ENCODE results near the gene ATP9A.

Gene ATP9A

DNA sequence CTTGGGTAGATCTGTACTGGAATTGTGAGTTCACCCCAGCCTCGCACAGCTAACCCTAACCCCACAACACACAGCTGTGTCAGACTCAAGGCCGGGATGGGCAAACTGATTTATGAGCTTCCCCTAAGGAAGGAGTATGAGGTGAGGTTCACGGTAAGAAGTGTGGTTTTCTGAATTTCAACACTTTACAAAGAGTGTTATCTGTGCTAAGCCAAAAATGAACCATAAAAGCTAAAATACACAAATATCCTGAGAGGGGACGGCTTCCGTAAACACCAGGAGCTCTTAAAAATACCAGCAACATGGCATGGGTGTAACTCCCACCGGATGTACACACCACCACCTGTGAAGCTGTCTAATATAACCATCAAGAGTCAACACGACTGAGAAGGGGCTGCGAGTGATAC is 101.2 kb downstream of the ATP9A start (continued):
- TF ChIP-seq, protein P1, sequence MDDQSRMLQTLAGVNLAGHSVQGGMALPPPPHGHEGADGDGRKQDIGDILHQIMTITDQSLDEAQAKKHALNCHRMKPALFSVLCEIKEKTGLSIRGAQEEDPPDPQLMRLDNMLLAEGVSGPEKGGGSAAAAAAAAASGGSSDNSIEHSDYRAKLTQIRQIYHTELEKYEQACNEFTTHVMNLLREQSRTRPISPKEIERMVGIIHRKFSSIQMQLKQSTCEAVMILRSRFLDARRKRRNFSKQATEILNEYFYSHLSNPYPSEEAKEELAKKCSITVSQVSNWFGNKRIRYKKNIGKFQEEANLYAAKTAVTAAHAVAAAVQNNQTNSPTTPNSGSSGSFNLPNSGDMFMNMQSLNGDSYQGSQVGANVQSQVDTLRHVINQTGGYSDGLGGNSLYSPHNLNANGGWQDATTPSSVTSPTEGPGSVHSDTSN (CRISPR knock-in tag; IDR thresholded peaks at IDR 0.05) = no peak
- TF ChIP-seq, protein P2, sequence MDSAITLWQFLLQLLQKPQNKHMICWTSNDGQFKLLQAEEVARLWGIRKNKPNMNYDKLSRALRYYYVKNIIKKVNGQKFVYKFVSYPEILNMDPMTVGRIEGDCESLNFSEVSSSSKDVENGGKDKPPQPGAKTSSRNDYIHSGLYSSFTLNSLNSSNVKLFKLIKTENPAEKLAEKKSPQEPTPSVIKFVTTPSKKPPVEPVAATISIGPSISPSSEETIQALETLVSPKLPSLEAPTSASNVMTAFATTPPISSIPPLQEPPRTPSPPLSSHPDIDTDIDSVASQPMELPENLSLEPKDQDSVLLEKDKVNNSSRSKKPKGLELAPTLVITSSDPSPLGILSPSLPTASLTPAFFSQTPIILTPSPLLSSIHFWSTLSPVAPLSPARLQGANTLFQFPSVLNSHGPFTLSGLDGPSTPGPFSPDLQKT (IDR thresholded peaks at IDR 0.05; ENCODE audit: borderline replicate concordance, low read depth, low read length) = no peak
- TF ChIP-seq ZNF19 (tag by site-specific recombination; IDR thresholded peaks at IDR 0.05; ENCODE audit: low read depth) = no peak
- no peak for TF ChIP-seq ZNF324 (tag by site-specific recombination; IDR thresholded peaks at IDR 0.05)
- TF ChIP-seq ZNF561 (tag by site-specific recombination; IDR thresholded peaks at IDR 0.05; ENCODE audit: borderline replicate concordance) = peak; percentile 86
- no peak for TF ChIP-seq ZNF529 (tag by site-specific recombination; IDR thresholded peaks at IDR 0.05; ENCODE audit: insufficient replicate concordance)
- peak; percentile 77; the same call in 1 of the 2 replicates for TF ChIP-seq ZNF843 (tag by site-specific recombination; IDR thresholded peaks at IDR 0.05)
- TF ChIP-seq, protein P3, sequence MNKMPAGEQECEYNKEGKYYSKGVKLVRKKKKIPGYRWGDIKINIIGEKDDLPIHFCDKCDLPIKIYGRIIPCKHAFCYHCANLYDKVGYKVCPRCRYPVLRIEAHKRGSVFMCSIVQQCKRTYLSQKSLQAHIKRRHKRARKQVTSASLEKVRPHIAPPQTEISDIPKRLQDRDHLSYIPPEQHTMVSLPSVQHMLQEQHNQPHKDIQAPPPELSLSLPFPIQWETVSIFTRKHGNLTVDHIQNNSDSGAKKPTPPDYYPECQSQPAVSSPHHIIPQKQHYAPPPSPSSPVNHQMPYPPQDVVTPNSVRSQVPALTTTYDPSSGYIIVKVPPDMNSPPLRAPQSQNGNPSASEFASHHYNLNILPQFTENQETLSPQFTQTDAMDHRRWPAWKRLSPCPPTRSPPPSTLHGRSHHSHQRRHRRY (tag by site-specific recombination; IDR thresholded peaks at IDR 0.05) = no peak
- TF ChIP-seq ZNF292 (tag by site-specific recombination; IDR thresholded peaks at IDR 0.05; ENCODE audit: borderline replicate concordance, low read depth) = no peak
- TF ChIP-seq, protein P4, sequence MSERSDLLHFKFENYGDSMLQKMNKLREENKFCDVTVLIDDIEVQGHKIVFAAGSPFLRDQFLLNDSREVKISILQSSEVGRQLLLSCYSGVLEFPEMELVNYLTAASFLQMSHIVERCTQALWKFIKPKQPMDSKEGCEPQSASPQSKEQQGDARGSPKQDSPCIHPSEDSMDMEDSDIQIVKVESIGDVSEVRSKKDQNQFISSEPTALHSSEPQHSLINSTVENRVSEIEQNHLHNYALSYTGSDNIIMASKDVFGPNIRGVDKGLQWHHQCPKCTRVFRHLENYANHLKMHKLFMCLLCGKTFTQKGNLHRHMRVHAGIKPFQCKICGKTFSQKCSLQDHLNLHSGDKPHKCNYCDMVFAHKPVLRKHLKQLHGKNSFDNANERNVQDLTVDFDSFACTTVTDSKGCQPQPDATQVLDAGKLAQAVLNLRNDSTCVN (tag by site-specific recombination; optimal IDR thresholded peaks at IDR 0.05) = no peak
- no peak for TF ChIP-seq ZNF335 (tag by site-specific recombination; conservative IDR thresholded peaks at IDR 0.05)
- no peak for TF ChIP-seq ZNF658 (tag by site-specific recombination; IDR thresholded peaks at IDR 0.05)
- no peak for TF ChIP-seq ZNF544 (tag by site-specific recombination; IDR thresholded peaks at IDR 0.05)
- no peak for TF ChIP-seq ZNF48 (tag by site-specific recombination; IDR thresholded peaks at IDR 0.05)
- TF ChIP-seq ZNF23 (tag by site-specific recombination; IDR thresholded peaks at IDR 0.05; ENCODE audit: borderline replicate concordance) = no peak
- TF ChIP-seq ZNF112 (tag by site-specific recombination; IDR thresholded peaks at IDR 0.05) = no peak
- no peak for TF ChIP-seq ZNF670 (tag by site-specific recombination; IDR thresholded peaks at IDR 0.05; ENCODE audit: low read depth)
- TF ChIP-seq ZBTB7A (tag by site-specific recombination; IDR thresholded peaks at IDR 0.05; ENCODE audit: low read depth) = no peak
- no peak for TF ChIP-seq ZNF169 (tag by site-specific recombination; IDR thresholded peaks at IDR 0.05)
- TF ChIP-seq REPIN1 (tag by site-specific recombination; IDR thresholded peaks at IDR 0.05; ENCODE audit: low read depth) = no peak
- no peak for TF ChIP-seq OVOL3 (tag by site-specific recombination; IDR thresholded peaks at IDR 0.05)
- TF ChIP-seq HOXA7 (CRISPR knock-in tag; IDR thresholded peaks at IDR 0.05; ENCODE audit: borderline replicate concordance) = no peak
- no peak for TF ChIP-seq MEIS1 (CRISPR knock-in tag; IDR thresholded peaks at IDR 0.05; ENCODE audit: borderline replicate concordance)
- no peak for TF ChIP-seq GLIS2 (tag by site-specific recombination; IDR thresholded peaks at IDR 0.05)
- TF ChIP-seq GLIS1 (tag by site-specific recombination; IDR thresholded peaks at IDR 0.05) = peak; percentile 75
- TF ChIP-seq, protein P5, sequence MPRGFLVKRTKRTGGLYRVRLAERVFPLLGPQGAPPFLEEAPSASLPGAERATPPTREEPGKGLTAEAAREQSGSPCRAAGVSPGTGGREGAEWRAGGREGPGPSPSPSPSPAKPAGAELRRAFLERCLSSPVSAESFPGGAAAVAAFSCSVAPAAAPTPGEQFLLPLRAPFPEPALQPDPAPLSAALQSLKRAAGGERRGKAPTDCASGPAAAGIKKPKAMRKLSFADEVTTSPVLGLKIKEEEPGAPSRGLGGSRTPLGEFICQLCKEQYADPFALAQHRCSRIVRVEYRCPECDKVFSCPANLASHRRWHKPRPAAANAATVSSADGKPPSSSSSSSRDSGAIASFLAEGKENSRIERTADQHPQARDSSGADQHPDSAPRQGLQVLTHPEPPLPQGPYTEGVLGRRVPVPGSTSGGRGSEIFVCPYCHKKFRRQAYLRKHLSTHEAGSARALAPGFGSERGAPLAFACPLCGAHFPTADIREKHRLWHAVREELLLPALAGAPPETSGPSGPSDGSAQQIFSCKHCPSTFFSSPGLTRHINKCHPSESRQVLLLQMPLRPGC (tag by site-specific recombination; IDR thresholded peaks at IDR 0.05) = no peak
- TF ChIP-seq ZNF37A (tag by site-specific recombination; IDR thresholded peaks at IDR 0.05) = no peak
- no peak for TF ChIP-seq ZNF266 (tag by site-specific recombination; IDR thresholded peaks at IDR 0.05; ENCODE audit: low read depth)
- TF ChIP-seq, protein P6, sequence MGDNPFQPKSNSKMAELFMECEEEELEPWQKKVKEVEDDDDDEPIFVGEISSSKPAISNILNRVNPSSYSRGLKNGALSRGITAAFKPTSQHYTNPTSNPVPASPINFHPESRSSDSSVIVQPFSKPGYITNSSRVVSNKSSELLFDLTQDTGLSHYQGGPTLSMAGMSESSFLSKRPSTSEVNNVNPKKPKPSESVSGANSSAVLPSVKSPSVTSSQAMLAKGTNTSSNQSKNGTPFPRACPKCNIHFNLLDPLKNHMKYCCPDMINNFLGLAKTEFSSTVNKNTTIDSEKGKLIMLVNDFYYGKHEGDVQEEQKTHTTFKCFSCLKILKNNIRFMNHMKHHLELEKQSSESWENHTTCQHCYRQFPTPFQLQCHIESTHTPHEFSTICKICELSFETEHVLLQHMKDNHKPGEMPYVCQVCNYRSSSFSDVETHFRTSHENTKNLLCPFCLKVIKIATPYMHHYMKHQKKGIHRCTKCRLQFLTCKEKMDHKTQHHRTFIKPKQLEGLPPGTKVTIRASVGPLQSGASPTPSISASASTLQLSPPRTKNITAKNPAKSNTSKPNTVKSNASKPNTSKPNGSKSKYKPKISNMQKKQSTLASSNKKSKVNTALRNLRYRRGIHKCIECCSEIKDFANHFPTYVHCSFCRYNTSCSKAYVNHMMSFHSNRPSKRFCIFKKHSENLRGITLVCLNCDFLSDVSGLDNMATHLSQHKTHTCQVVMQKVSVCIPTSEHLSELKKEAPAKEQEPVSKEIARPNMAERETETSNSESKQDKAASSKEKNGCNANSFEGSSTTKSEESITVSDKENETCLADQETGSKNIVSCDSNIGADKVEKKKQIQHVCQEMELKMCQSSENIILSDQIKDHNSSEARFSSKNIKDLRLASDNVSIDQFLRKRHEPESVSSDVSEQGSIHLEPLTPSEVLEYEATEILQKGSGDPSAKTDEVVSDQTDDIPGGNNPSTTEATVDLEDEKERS (tag by site-specific recombination; IDR thresholded peaks at IDR 0.05) = no peak
- TF ChIP-seq KLF16 (tag by site-specific recombination; IDR thresholded peaks at IDR 0.05) = 0 out of 2 replicates have a peak, but pooled peaks have one; percentile 48
- TF ChIP-seq ZFP37 (tag by site-specific recombination; IDR thresholded peaks at IDR 0.05) = no peak
- TF ChIP-seq KLF10 (tag by site-specific recombination; IDR thresholded peaks at IDR 0.05) = no peak
- TF ChIP-seq YY2 (tag by site-specific recombination; IDR thresholded peaks at IDR 0.05) = no peak
- 0 out of 2 replicates have a peak, but pooled peaks have one; percentile 12 for TF ChIP-seq ZNF629 (tag by site-specific recombination; IDR thresholded peaks at IDR 0.05)

All from HEK293 (cell line).